DMS 273 treated with DMSO at 0.1 percent for 48 hours (cell line): ENCODE data around the gene ASTN2.
"Not testable (repeated sequence)": the region's sequence is repeated elsewhere in the genome, so short reads cannot be mapped to it uniquely, and the experiment has no call there.

Source experiments
- DNase-seq: peaks from one replicate; lab custom pipeline; 2025; lab: John Stamatoyannopoulos, UW

The ASTN2 gene

DNA sequence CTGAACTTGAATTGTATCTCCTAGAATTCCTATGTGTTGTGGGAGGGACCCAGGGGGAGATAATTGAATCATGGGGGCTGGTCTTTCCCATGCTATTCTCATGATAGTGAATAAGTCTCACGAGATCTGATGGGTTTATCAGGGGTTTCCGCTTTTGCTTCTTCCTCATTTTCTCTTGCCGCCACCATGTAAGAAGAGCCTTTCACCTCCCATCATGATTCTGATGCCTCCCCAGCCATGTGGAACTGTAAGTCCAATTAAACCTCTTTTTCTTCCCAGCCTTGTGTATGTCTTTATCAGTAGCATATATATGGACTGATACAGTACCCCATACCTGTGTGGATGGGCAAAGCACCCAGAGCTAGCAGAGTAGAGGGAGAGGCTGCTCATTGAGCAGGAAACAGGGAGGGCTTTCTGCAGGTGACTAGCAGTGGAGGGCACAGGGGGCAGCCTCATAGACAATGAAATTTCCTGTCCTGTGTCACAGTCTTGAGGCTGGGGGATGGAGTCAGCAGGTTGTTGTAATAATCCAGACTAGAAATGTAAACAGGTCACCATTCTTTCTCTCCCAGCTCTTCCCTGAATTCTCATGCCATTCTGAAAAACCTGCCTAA is 496.9 kb downstream of the ASTN2 start:
- not testable (repeated sequence) for DNase-seq

DNA sequence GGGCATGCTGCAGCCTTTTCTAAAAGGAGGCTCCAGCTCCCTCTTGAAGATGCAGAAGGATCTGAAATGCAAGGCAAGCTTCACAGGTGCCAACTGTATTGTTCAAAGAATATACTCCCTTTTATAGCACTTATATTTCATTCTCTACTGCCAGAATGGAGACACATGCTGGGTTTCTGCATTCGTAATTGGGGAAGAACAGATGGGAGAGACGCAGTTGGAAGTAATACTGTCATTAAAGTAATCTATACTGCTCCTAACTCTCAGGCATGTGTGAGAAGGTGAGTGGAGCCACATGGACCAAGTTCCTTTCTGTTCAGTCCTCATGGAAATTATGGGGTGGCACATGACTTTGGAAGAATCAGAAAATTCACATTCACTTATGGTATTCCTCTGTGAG is 501.3 kb downstream of the ASTN2 start:
- peak; percentile 81 for DNase-seq

- DNase-seq = no peak
Observed at GRCh38 chr9:116910201-116910600, 504.7 kb downstream of the ASTN2 start.

- no peak for DNase-seq
Observed at GRCh38 chr9:116907989-116908388, 506.9 kb downstream of the ASTN2 start.

- no peak for DNase-seq
Observed at GRCh38 chr9:116905171-116905588, 509.7 kb downstream of the ASTN2 start.

- no peak for DNase-seq
Observed at GRCh38 chr9:116904165-116904564, 510.7 kb downstream of the ASTN2 start.

- DNase-seq = no peak
Observed at GRCh38 chr9:116901260-116901659, 513.6 kb downstream of the ASTN2 start.

DNA sequence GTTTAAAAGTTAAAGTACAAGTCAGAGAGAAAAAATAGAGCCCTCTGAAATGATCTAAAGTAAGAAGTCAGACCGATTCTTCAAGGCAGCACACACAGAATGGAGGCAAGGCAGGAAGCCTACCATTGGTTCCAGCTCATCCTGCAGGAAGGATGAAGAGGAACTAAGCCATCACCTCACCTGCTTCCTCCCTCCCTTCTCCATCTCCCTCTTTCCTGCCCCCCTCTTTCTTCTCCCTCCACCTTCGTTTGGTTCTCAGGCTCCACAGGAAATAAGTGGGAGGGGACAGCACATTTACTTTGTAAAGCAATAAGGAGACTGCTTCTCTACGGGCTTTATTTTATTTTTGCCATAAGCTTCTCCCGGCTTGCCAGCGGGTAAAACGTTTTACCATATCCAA is 514.3 kb downstream of the ASTN2 start:
- no peak for DNase-seq

- no peak for DNase-seq
Observed at GRCh38 chr9:116900007-116900367, 514.9 kb downstream of the ASTN2 start.

GRCh38 chr9:116899337-116900006 is 515.4 kb downstream of the ASTN2 start:
- DNase-seq = no peak

- DNase-seq = not testable (repeated sequence)
Observed at GRCh38 chr9:116898131-116898530, 516.7 kb downstream of the ASTN2 start.

- no peak for DNase-seq
Observed at GRCh38 chr9:116897201-116897600, 517.7 kb downstream of the ASTN2 start.

GRCh38 chr9:116895961-116896360 is 518.9 kb downstream of the ASTN2 start:
- no peak for DNase-seq

- DNase-seq = no peak
Observed at GRCh38 chr9:116891424-116891823, 523.4 kb downstream of the ASTN2 start.

- not testable (repeated sequence) for DNase-seq
Observed at GRCh38 chr9:116888476-116888875, 526.4 kb downstream of the ASTN2 start.

DNA sequence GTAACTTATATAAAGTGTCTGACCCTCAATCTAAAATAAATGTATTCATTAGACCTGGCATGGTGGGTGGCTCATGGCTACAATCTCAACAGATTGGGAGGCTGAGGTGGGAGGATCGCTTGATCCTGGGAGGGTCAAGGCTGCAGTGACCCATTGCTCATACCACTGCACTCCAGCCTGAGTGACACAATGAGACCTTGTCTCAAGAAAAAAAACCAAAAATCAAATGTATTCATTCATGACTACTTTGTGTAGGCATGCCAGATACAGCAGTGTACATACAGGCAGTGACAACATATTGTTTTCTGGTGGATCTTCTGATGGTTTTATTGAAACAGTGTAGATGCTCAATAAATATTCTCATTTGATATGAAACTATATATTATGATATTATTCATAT is 526.8 kb downstream of the ASTN2 start:
- no peak for DNase-seq

GRCh38 chr9:116883676-116884075 is 531.2 kb downstream of the ASTN2 start:
- no peak for DNase-seq

GRCh38 chr9:116877072-116877471 is 537.8 kb downstream of the ASTN2 start:
- no peak for DNase-seq

DNA sequence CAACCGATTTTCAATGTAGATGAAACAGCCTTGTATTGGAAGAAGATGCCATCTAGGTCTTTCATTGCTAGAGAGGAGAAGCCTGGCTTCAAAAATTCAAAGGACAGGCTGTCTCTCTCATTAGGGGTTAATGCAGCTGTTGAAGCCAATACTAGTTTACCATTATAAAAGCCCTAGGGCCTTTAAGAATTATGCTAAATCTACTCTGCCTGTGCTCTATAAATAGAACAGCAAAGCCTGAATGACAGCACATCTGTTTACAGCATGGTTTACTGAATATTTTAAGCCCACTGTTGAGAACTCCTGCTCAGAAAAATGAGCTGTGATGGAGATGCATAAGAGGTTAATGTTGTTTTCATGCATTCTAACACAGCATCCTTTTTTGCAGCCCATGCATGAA is 539.3 kb downstream of the ASTN2 start:
- no peak for DNase-seq

DNA sequence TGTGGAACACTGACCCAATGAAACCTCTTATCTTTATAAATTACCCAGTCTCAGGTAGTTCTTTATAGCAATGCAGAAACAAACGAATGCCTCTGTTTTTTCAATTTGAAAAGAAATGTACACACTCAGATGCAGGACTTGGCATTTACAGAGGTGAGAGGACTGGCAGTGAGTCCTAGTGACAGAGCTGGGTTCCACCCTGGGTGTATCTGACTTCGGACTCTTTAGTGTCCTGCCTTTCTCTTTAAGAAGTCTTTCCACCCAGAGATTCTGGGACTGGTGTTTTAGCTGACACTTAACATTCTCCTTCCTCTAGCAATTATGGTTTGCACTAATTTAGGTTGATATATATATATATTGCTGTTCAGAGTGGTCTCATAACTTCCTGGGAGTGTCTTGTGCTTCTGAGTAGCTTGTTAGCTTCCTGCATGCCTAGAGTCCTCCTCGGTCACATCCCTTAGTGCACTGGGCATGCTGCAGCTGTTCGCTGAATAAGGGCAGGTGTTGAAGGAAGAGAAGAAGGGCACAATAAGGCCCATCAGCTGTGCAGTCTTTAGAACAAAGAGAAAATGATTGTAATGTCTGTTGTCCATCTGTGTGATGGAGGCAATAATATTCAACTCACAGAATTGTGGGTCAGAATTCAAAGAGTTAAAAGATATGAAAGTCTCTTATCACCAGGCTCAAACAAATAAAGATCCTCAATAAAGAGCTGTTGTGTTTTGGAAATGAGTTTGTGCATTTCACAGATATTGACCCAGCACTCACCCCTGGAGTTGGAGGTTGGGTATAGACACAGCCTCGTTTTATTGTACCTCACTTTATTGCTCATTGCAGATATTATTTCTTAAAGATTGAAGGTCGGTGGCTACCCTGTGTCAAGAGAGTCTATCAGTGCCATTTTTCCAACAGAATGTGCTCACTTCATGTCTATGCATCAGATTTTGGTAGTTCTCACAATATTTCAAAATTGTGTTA is 540.6 kb downstream of the ASTN2 start:
- no peak for DNase-seq

- DNase-seq = no peak
Observed at GRCh38 chr9:116873491-116873890, 541.4 kb downstream of the ASTN2 start.

DNA sequence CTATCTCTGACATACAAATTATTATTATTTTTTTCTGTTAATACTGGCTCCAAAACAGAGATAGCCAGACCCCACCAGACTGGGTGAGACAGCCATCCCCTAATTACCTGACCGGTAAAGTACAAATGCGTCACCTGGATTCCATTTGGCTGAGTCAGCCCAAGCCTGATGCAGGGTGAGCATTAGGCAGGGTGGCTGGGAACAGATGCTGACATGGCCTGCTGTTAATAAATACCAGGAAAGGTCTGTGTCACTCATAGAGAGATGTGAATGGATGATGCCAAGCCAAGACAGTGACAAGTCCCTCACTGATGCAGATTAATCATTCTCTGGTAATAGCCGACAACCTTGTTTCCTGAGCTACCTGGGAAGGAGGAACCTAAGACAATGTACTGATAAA is 544.3 kb downstream of the ASTN2 start:
- no peak for DNase-seq

GRCh38 chr9:116868201-116868600 is 546.7 kb downstream of the ASTN2 start:
- no peak for DNase-seq
